ENCODE results near the gene OLFML1.

OLFML1 gene

DNA sequence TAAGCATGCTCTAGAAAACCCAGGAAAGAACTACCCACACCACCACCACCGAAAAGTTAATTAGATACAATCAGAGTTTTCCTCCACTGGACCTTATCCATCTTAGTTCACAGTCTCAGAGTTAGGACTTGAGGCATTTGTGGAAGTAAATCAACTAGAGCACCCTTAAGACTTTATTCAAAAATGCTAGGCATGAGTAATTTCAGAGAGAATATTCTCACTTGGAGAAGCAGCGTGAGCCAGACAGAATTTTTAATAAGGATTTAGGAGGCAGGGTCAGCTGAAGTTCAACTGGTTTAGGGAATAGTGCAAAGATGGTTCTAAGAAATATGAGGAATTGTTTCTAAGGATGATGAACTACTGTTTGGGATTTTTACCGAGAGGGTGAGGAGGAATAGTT lies 1.2 kb upstream of the OLFML1 start:
- DNase-seq, result no peak

DNA sequence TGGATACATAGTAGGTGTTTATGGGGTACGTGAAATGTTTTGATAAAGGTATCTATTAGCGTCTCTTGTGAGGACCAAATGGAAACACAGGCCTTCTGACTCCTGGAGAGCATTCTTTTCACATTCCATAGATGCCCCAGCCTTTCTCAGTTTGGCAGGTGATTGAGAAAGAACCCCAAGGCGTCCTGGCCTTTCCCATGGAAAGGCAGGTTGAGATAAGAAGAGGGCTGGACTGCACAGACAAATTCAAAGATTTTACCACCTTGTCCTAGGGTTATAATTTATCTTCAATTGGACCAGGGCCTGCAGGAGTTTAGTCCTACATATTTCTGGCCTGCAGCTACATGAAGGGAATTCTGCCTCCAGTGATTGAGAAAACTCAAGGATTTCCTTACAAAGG lies 661 bp upstream of the OLFML1 start:
- no peak for DNase-seq

GRCh38 chr11:7486098-7486780 lies 933 bp downstream of the OLFML1 start:
- no peak for DNase-seq

- no peak for DNase-seq
Measured at GRCh38 chr11:7486781-7487140, 1.5 kb downstream of the OLFML1 start.

GRCh38 chr11:7487360-7487759 lies 2.1 kb downstream of the OLFML1 start:
- DNase-seq, result no peak

DNA sequence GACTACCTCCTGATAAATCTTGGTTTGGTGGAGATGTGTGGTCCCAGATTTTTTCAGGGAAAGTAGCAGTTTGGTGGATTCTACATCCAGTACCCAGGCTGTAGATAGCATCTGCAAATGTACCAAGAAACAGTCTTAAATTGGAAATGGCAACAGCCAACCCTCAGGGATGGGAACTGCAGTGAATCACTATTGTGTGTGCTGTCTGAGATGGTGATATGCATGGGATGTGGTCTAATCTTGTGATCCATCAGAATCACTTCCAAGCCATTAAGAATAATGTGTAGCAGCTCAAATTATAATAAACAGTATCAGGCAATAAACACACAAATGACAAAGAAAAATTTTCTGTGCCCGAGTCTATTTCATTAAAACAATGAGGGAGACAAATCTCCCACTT lies 3.4 kb downstream of the OLFML1 start:
- DNase-seq, result no peak

DNA sequence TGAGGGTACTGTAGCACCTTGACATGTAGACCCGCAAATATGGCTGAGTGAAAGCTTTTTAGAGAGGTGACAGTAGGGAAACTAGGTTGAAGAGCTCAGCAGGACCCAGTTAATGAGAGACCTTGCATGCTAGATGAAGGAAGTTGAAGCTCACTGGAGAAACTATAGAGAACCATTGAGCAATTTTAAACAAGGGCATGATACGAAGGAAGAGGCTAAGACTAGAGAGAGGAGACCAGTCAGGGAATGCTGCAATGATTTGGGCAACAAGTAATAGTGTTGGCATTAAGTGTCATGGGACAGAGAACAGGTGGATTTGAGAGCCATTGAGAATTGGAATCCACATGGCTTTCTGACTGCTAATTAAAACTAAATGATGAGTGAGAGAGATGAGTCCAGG lies 4.1 kb downstream of the OLFML1 start:
- DNase-seq, result no peak

DNA sequence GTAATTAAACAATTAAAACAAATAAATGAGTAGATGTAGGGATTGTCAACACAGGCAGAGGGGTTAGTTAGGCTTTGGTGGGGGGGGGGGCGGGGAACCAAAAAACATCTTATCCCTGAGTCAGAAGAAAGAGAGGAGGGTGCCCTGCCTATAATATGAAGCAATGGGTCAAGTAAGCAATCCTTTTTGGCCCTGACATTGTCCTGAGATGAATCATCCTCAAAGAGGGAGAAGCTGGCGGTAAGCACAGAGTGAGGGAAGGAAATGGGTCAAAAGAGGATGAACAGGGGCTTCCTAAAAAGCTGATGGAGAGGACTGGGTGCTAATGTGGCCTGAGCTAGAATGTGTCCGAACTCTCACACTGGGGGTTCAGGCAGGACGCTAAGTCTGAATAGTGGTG lies 4.7 kb downstream of the OLFML1 start:
- DNase-seq, result peak; percentile 87

GRCh38 chr11:7490535-7490934 lies 5.2 kb downstream of the OLFML1 start:
- DNase-seq, result peak; percentile 22

GRCh38 chr11:7492253-7492652 lies 6.9 kb downstream of the OLFML1 start:
- no peak for DNase-seq

DNA sequence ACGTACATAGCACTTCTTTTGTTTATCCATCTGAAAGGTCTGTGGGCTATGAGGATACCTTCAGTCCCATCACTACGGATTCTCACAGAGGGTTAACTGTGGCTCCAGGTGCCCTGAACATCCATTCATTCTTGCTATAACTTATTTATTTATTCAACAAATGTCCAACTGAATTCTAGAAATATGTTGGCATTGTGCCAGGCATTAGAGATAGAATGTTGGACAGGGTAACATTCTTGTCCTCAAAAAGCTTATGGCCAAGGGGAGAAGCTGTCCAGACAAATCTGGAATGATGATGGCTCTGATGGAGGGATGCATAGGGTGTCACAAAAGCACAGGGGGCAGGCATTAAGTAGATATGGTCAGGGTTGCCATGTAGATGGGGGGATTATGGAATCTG lies 8.4 kb downstream of the OLFML1 start:
- DNase-seq, result no peak

- DNase-seq, result no peak
Measured at GRCh38 chr11:7494086-7494745, 8.9 kb downstream of the OLFML1 start.

- no peak for DNase-seq
Measured at GRCh38 chr11:7495882-7496551, 10.7 kb downstream of the OLFML1 start.

DNA sequence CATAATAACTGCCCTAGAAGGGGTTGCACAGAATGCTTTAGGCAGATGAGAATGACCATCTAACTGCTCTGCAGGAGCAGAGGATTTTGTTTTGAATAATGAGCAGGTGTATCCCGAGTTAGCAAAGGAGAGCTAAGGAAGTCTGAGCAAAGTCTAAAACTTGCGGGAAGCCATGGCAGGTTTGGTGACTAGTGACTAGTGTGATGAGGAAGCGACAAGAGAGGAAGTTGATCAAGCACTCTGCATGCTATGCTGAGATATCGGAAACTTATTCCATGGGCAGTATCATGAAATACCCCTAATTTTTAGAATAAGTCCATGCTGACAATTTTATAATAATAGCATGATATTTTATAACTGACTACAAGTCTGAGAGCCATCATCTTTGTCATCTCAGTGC lies 12.9 kb downstream of the OLFML1 start:
- no peak for DNase-seq

- no peak for DNase-seq
Measured at GRCh38 chr11:7499081-7499480, 13.8 kb downstream of the OLFML1 start.

- no peak for DNase-seq
Measured at GRCh38 chr11:7500251-7500650, 14.9 kb downstream of the OLFML1 start.

GRCh38 chr11:7501251-7501650 lies 15.9 kb downstream of the OLFML1 start:
- no peak for DNase-seq

DNA sequence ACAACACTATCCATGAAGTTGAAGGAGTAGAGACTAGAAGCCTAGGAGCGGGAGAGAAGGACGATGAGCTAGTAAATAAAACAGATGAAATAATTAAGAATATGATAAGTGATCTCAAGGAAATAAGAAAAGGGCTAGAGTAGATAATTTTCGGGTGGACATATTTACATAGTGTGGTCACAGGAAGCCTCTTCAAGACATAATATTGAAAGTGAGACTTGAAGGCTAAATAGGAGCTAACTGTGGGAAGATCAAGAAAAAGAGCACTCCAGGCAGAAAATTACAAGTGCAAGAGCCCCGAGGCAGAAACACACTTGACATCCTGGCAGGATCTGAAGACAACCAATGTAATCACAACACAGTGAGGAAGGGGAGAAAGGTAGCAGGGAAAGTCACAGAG lies 16.6 kb downstream of the OLFML1 start:
- no peak for DNase-seq

DNA sequence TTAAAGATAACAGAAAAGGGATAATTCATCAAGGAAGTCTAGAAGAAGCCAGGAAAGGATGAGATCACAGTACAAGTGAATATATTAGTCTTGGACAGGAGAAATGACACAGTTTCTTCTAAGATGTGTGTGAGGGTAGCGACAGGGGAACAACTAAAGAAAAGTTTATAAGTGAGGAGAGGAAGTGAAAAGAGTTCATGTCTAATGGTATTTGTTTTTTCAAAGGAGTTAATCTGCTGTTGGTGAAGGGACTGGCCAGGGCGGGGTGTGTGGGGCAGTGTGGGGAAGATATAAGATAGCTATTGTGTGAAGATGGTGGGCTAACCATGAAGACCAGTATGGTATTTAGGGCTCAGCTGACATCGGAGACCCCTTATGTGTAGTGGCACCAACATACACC lies 20.9 kb downstream of the OLFML1 start:
- DNase-seq, result no peak

GRCh38 chr11:7508087-7508486 lies 22.8 kb downstream of the OLFML1 start:
- DNase-seq, result no peak

- DNase-seq, result no peak
Measured at GRCh38 chr11:7509966-7510365, 24.7 kb downstream of the OLFML1 start.

GRCh38 chr11:7511401-7511800 lies 26.1 kb downstream of the OLFML1 start:
- DNase-seq, result no peak

DNA sequence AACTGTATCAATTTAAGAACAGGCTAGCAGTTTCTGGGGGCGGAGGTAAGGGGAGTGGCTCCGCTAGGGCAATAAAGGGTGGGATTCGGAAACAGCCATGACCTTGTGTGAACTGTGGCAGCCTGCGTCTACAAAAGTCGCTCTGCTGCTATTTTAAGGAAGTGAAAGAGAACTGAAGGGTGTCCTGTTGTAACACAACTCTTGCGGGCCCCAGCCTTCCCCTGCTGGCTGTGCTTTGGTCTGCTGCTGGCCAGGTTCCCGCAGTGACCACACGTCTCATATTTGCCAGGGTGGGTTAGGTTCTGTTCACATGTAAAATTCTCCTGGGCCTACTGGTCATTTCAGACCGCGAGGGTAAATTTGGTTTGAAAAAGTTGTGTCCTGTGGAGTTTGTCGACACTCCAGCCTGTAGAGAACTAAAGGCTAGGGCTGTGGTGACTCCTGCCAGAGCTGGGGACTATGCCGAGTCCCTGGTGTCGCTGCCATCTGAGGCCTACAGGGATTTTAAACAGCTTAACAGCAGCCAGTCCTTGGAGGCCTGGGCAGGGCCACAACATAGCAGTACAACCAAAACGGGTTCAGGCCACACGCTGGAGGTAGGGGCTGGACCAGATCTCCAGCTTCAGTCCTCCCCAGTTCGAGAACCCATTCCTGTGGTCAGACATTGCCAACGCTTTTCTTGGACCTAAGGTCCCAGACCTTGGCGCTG lies 27.4 kb downstream of the OLFML1 start:
- DNase-seq, result no peak

Measured in HCEC 1CT (cell line).